ENCODE measurements around the gene UBQLN3. TPM values are rescaled to one million over a fixed set of nuclear protein-coding genes. Genes with fewer than 3 reads are reported as not detected.

UBQLN3 gene
- total and polyA plus RNA-seq, 2 of the 4 experiments (the other 2 are of a cell fraction): not detected

DNA sequence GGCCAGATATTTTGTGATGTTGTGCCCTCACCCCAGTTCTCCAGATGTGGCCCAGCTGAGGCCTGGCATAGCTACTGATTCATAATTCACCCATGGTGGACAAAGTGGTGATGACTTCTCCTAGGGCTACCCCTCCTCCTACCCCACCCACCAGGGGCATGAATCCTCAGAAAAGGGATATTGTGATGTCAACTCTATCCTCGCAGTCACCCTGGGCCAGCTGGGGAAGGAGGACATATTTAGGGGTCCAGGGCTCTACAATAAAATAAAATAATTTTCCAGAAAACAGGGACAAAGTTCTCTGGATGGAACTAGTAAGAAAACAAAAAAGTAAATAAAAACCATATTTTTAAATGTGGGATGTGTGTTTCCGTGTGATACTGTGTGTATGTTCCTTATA, 6.8 kb upstream of the UBQLN3 start, which contains the start of gene UBQLNL:
Gene UBQLNL, minus strand, starts transcription at position 101 of the 400 bp plus-strand sequence. CDS start 258 bp downstream, outside the sequence.
- no peak within 1 kb of the TSS for H2AK9ac ChIP-seq (replicated peaks; ENCODE audit: low read depth, low read length, poor library complexity)
- intact Hi-C loops (cut with micrococcal nuclease) (no loop called here), in situ Hi-C loops (cut with MboI; ENCODE audit: low sequenced_read_pairs) (no loop called here), dilution Hi-C loops (cut with HindIII; ENCODE audit: low sequenced_read_pairs, unreplicated experiment) (no loop called here)
- H3K79me1 ChIP-seq (ENCODE audit: low read depth in 1 of 2, low read length in 2 of 2): no peaks in the 10 kb centered on the region
- no TSS peak for BruUV-seq (replicated peaks)
- ATAC-seq (ENCODE audit: low read depth) (no peak), DNase-seq (no peak)
- ChIA-PET CTCF (no interaction called here), POLR2A (ENCODE audit: unreplicated experiment) (no interaction called here)
- H4K5ac ChIP-seq (ENCODE audit: low read depth, low read length): no peak within 1 kb of the TSS
- H4K8ac ChIP-seq (ENCODE audit: low read depth in 2 of 2, low read length in 2 of 2): no peak within 1 kb of the TSS
- H3K23ac ChIP-seq (ENCODE audit: low read depth, low read length): no peak within 1 kb of the TSS
- no peak within 1 kb of the TSS for H2AFZ ChIP-seq (replicated peaks; ENCODE audit: low read length, poor library complexity)
- no peak for TF ChIP-seq RCOR1 (IDR thresholded peaks at IDR 0.05; ENCODE audit: insufficient replicate concordance, low read length)
- TF ChIP-seq BHLHE40 (IDR thresholded peaks at IDR 0.05; ENCODE audit: low read depth, low read length): no peak
- TF ChIP-seq, protein P1, sequence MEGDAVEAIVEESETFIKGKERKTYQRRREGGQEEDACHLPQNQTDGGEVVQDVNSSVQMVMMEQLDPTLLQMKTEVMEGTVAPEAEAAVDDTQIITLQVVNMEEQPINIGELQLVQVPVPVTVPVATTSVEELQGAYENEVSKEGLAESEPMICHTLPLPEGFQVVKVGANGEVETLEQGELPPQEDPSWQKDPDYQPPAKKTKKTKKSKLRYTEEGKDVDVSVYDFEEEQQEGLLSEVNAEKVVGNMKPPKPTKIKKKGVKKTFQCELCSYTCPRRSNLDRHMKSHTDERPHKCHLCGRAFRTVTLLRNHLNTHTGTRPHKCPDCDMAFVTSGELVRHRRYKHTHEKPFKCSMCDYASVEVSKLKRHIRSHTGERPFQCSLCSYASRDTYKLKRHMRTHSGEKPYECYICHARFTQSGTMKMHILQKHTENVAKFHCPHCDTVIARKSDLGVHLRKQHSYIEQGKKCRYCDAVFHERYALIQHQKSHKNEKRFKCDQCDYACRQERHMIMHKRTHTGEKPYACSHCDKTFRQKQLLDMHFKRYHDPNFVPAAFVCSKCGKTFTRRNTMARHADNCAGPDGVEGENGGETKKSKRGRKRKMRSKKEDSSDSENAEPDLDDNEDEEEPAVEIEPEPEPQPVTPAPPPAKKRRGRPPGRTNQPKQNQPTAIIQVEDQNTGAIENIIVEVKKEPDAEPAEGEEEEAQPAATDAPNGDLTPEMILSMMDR (conservative IDR thresholded peaks at IDR 0.05; ENCODE audit: low read depth, low read length): no peak
- TF ChIP-seq POLR2A (IDR thresholded peaks at IDR 0.05; ENCODE audit: low read depth, low read length): no peak
- TF ChIP-seq RAD21 (IDR thresholded peaks at IDR 0.05; ENCODE audit: low read length): no peak
- TF ChIP-seq, protein P2, sequence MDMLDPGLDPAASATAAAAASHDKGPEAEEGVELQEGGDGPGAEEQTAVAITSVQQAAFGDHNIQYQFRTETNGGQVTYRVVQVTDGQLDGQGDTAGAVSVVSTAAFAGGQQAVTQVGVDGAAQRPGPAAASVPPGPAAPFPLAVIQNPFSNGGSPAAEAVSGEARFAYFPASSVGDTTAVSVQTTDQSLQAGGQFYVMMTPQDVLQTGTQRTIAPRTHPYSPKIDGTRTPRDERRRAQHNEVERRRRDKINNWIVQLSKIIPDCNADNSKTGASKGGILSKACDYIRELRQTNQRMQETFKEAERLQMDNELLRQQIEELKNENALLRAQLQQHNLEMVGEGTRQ (IDR thresholded peaks at IDR 0.05; ENCODE audit: low read depth, low read length): no peak
- no peak for TF ChIP-seq MAZ (IDR thresholded peaks at IDR 0.05; ENCODE audit: borderline replicate concordance, low read depth, low read length)
- TF ChIP-seq MAFK (IDR thresholded peaks at IDR 0.05; ENCODE audit: low read depth, low read length): no peak
- H3K9me3 ChIP-seq (ENCODE audit: control insufficient read depth, insufficient read depth, low read length): no peaks in the 10 kb centered on the region
- no peak within 1 kb of the TSS for H3K56ac ChIP-seq (ENCODE audit: extremely low read depth, insufficient read depth, low read length)
- H4K91ac ChIP-seq (ENCODE audit: insufficient read depth, low read depth, low read length): no peak within 1 kb of the TSS
- no peaks in the 10 kb centered on the region for H4K20me1 ChIP-seq (ENCODE audit: insufficient read depth, low read length)
- no peak within 1 kb of the TSS for H3K4ac ChIP-seq (ENCODE audit: low read depth, low read length)
- H3K4me1 ChIP-seq (ENCODE audit: control insufficient read depth, insufficient read depth, low read length): no peaks in the 10 kb centered on the region
- no peaks in the 10 kb centered on the region for H3K9me1 ChIP-seq (ENCODE audit: insufficient read depth, low read length)
- no peaks in the 10 kb centered on the region for H3K36me3 ChIP-seq (ENCODE audit: control insufficient read depth, insufficient read depth, low read length)
- no peak within 1 kb of the TSS for H3K18ac ChIP-seq (ENCODE audit: low read depth, low read length)
- no peak within 1 kb of the TSS for H3K4me3 ChIP-seq (ENCODE audit: insufficient read depth, low read depth, low read length)
- no peak within 1 kb of the TSS for H3K27ac ChIP-seq (ENCODE audit: insufficient read depth, low read length)
- H2BK5ac ChIP-seq (ENCODE audit: low read depth, low read length, poor library complexity, severe bottlenecking): no peak within 1 kb of the TSS
- no peak within 1 kb of the TSS for H2AK5ac ChIP-seq (ENCODE audit: low read depth, low read length)
- H2BK20ac ChIP-seq (ENCODE audit: low read depth, low read length): no peak within 1 kb of the TSS
- H3K9ac ChIP-seq (ENCODE audit: low read depth, low read length): no peak within 1 kb of the TSS
- H3K27me3 ChIP-seq (ENCODE audit: control insufficient read depth, insufficient read depth, low read length): no peaks in the 10 kb centered on the region; the same call in 1 of the 2 replicates
- H2BK120ac ChIP-seq (ENCODE audit: low read depth, low read length): no peak within 1 kb of the TSS
- no peak within 1 kb of the TSS for H3K4me2 ChIP-seq (ENCODE audit: low read depth, low read length)
- H3K14ac ChIP-seq (replicated peaks; ENCODE audit: low read depth, low read length): no peak within 1 kb of the TSS
- no peak within 1 kb of the TSS for H2BK15ac ChIP-seq (ENCODE audit: low read depth, low read length)
- WGBS, 2 experiments (ENCODE audit: extremely low coverage in 2 of 2, insufficient read length in 1 of 2): no CpG with 5 or more reads among the region's 2 CpGs
